Measurements from ENCODE around the gene RAB8A. TPM values are rescaled to one million over a fixed set of nuclear protein-coding genes. Genes with fewer than 3 reads are reported as not detected.

RAB8A gene
- total RNA-seq, 4 donors from 2014 or later: 22.3 to 102 (median 67.9) TPM

- Histone ChIP-seq H3K4me1 (peaks cover 0 to 12% (median 0%) of the 10 kb centered on the region in 4 donors), H3K36me3 (no peaks in the 10 kb centered on the region), H3K27me3 (no peaks in the 10 kb centered on the region), H3K27ac (no peak overlapping the region), H3K4me3 (no peak overlapping the region), H3K9me3 (no peaks in the 10 kb centered on the region)
- WGBS, 2 donors (ENCODE audit: low coverage in 1 of 2): 65 to 72% methylated on average over 2 to 3 of the region's 3 CpGs
- TF ChIP-seq POLR2A (IDR thresholded peaks at IDR 0.05): no peak
- TF ChIP-seq CTCF (IDR thresholded peaks at IDR 0.05): no peak
- no peak for TF ChIP-seq EP300 (IDR thresholded peaks at IDR 0.05; ENCODE audit: low read depth)
- no peak for TF ChIP-seq POLR2AphosphoS5 (IDR thresholded peaks at IDR 0.05)
- intact Hi-C loops (cut with DNase I; ENCODE audit: low total_unique reads): no loop called here
- no peak for DNase-seq
- in situ Hi-C loops (cut with MboI; ENCODE audit: low pct_ligation_motif_present in 1 of 4, low pct_unique_long_range_greater_than_20kb in 1 of 4, low sequenced_read_pairs in 3 of 4): no loop called here
Observed at GRCh38 chr19:16161840-16162239, 50.2 kb downstream of the RAB8A start.

- H3K27ac ChIP-seq: peak overlapping the region in 1 of 4 donors; percentile 23
- WGBS, 2 donors (ENCODE audit: low coverage in 1 of 2): 79% methylated on average over 13 of the region's 13 CpGs; no CpG with 5 or more reads in 1 of the 2 donors
Observed at GRCh38 chr19:16164222-16164890, 52.7 kb downstream of the RAB8A start.

GRCh38 chr19:16166417-16166816 lies 54.7 kb downstream of the RAB8A start:
- TF ChIP-seq POLR2A (IDR thresholded peaks at IDR 0.05) (no peak), EP300 (IDR thresholded peaks at IDR 0.05; ENCODE audit: low read depth) (no peak), CTCF (IDR thresholded peaks at IDR 0.05) (no peak), POLR2AphosphoS5 (IDR thresholded peaks at IDR 0.05) (no peak)
- intact Hi-C loops (cut with DNase I; ENCODE audit: low total_unique reads) (no loop called here), in situ Hi-C loops (cut with MboI; ENCODE audit: low pct_ligation_motif_present in 1 of 4, low pct_unique_long_range_greater_than_20kb in 1 of 4, low sequenced_read_pairs in 3 of 4) (no loop called here)
- peaks cover 0 to 12% (median 0%) of the 10 kb centered on the region in 4 donors for H3K4me1 ChIP-seq
- no peaks in the 10 kb centered on the region for H3K27me3 ChIP-seq
- no peak overlapping the region for H3K27ac ChIP-seq
- WGBS, 2 donors (ENCODE audit: low coverage in 1 of 2): 78% methylated on average over 1 of the region's 1 CpG; no CpG with 5 or more reads in 1 of the 2 donors
- H3K36me3 ChIP-seq: no peaks in the 10 kb centered on the region
- DNase-seq: no peak
- no peaks in the 10 kb centered on the region for H3K9me3 ChIP-seq
- H3K4me3 ChIP-seq: no peak overlapping the region

More at GRCh38 chr19:16164222-16164890, 52.7 kb downstream of the RAB8A start:
- Histone ChIP-seq H3K4me1 (peaks cover 0 to 12% (median 0%) of the 10 kb centered on the region in 4 donors), H3K27me3 (no peaks in the 10 kb centered on the region), H3K4me3 (no peak overlapping the region), H3K36me3 (no peaks in the 10 kb centered on the region), H3K9me3 (no peaks in the 10 kb centered on the region)
- in situ Hi-C loops (cut with MboI; ENCODE audit: low pct_ligation_motif_present in 1 of 4, low pct_unique_long_range_greater_than_20kb in 1 of 4, low sequenced_read_pairs in 3 of 4) (no loop called here), intact Hi-C loops (cut with DNase I; ENCODE audit: low total_unique reads) (no loop called here)
- peak; percentile 47 for DNase-seq
- TF ChIP-seq POLR2AphosphoS5 (IDR thresholded peaks at IDR 0.05) (no peak), CTCF (IDR thresholded peaks at IDR 0.05) (no peak), POLR2A (IDR thresholded peaks at IDR 0.05) (no peak), EP300 (IDR thresholded peaks at IDR 0.05; ENCODE audit: low read depth) (no peak)

- in situ Hi-C loops (cut with MboI; ENCODE audit: low pct_ligation_motif_present in 1 of 4, low pct_unique_long_range_greater_than_20kb in 1 of 4, low sequenced_read_pairs in 3 of 4): no loop called here
- Histone ChIP-seq H3K36me3 (no peaks in the 10 kb centered on the region), H3K9me3 (no peaks in the 10 kb centered on the region), H3K4me1 (peaks cover 0 to 12% (median 0%) of the 10 kb centered on the region in 4 donors), H3K27me3 (no peaks in the 10 kb centered on the region), H3K4me3 (no peak overlapping the region), H3K27ac (no peak overlapping the region)
- TF ChIP-seq POLR2A (IDR thresholded peaks at IDR 0.05) (no peak), POLR2AphosphoS5 (IDR thresholded peaks at IDR 0.05) (no peak), EP300 (IDR thresholded peaks at IDR 0.05; ENCODE audit: low read depth) (no peak), CTCF (IDR thresholded peaks at IDR 0.05) (no peak)
- WGBS, 2 donors (ENCODE audit: low coverage in 1 of 2): 92 to 100% methylated on average over 4 to 5 of the region's 5 CpGs
- intact Hi-C loops (cut with DNase I; ENCODE audit: low total_unique reads): no loop called here
- DNase-seq: no peak
Observed at GRCh38 chr19:16167055-16167454, 55.4 kb downstream of the RAB8A start.
